Sigmoid colon (tissue), 7 donors: ENCODE measurements around the gene ABCC6. TPM values are rescaled to one million over a fixed set of nuclear protein-coding genes. Genes with fewer than 3 reads are reported as not detected.

Source experiments
- DNase-seq: peaks from one replicate; pipeline ENCODE4 v3.0.0-alpha.2; 2019
- H3K27ac ChIP-seq, 4 donors: fragments of 200-600 bp; sonication (generic); one replicate each; pipeline ENCODE4 v1.5.1; 2016 to 2019; ENCODE audit warnings: mild to moderate bottlenecking in 1 of 4
- H3K27me3 ChIP-seq, 3 donors: fragments of 200-600 bp; sonication (generic); one replicate each; pipeline ENCODE4 v1.5.1; 2019; ENCODE audit warnings: mild to moderate bottlenecking in 1 of 3
- H3K36me3 ChIP-seq, 4 donors: fragments of 200-600 bp; sonication (generic); one replicate each; pipeline ENCODE4 v1.5.1; 2016 to 2019
- H3K4me1 ChIP-seq, 4 donors: fragments of 200-600 bp; sonication (generic); one replicate each; pipeline ENCODE4 v1.5.1; 2017 to 2019
- H3K4me3 ChIP-seq, 4 donors: fragments of 200-600 bp; sonication (generic); one replicate each; pipeline ENCODE4 v1.5.1; 2017 to 2019; ENCODE audit warnings: mild to moderate bottlenecking in 2 of 4, moderate library complexity in 1 of 4
- H3K9me3 ChIP-seq, 4 donors: fragments of 200-600 bp in 3 of 4; sonication (generic) in 3 of 4; one replicate each; pipeline versions ENCODE4 v1.5.1 to v1.6.1; 2013 to 2019
- EP300 ChIP-seq, 4 donors: sonication (generic); formaldehyde crosslinking; IDR thresholded peaks; one replicate each; pipeline ENCODE4 v1.6.1; 2017; ENCODE audit warnings: antibody characterized with exemption in 4 of 4
- POLR2A ChIP-seq, 2 donors: fragments of 450-650 bp; IDR thresholded peaks; one replicate each; pipeline ENCODE4 v1.6.1; 2016; ENCODE audit warnings: antibody characterized with exemption in 2 of 2, mild to moderate bottlenecking in 2 of 2, moderate library complexity in 2 of 2
- POLR2AphosphoS5 ChIP-seq, 4 donors: sonication (generic); formaldehyde crosslinking; IDR thresholded peaks; one replicate each; pipeline ENCODE4 v1.6.1; 2017; ENCODE audit warnings: antibody characterized with exemption in 4 of 4
- WGBS, 2 donors: extraction: QIAGEN DNeasy Blood & Tissue Kit; methylation state at CpG; one replicate each; pipeline ENCODE4 v1.1.7; 2013; 5-methylcytosine and 5-hydroxymethylcytosine counted together
- intact Hi-C: fragments of 100-400 bp; cut with DNase I; formaldehyde crosslinking; loops from one replicate; pipeline ENCODE4 v1.15.1; 2023
- polyA plus RNA-seq, 3 donors: library from polyadenylated mRNA; stranded (reverse); fragments of 200-250 nt; gene quantifications; one replicate each; pipeline ENCODE4 v1.2.3, GENCODE V29; 2013
- total RNA-seq, 4 donors: library from RNA; depleted of rRNA; stranded (reverse); fragments of >200 nt; gene quantifications; one replicate each; pipeline ENCODE4 v1.1.0, GENCODE V29; 2016
- TF ChIP-seq, protein P1 (sequence below), 4 experiments: fragments of 450-650 bp in 3 of 4; fragments of 200-600 bp in 1 of 4; IDR thresholded peaks; one replicate each; pipeline ENCODE4 v1.5.1; 2016 to 2019; ENCODE audit warnings: antibody characterized with exemption in 4 of 4, mild to moderate bottlenecking in 3 of 4, moderate library complexity in 2 of 4
- donor health status: healthy with polysubstance abuse.
- donor health status: Bipolar disorder and iron deficiency.
- donor health status: healthy.

ABCC6 gene
- total and polyA plus RNA-seq, 7 donors = 0.66 to 22.2 (median 4.6) TPM; not detected in 1

DNA sequence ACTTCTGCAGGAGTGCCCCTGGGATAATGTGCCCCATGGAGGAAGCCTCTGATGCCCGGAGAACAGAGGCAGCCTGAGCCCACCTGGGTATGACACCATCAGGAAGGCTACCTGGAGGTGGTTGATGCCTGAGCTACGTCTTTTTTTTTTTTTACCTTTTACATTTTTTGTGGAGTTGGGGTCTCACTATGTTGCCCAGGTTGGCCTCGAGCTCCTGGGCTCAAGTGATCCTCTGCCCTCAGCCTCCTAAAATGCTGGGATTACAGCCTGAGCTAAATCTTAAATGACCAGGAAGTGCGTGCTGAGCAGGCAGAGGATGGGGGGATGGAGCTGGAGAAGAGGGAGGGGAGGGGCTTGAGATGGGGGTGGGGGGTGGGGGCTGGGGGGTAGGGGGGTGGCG lies 32.7 kb downstream of the ABCC6 start:
- Histone ChIP-seq H3K9me3 (no peaks in the 10 kb centered on the region), H3K4me1 (peaks cover 0 to 20% (median 6%) of the 10 kb centered on the region in 4 donors), H3K36me3 (no peaks in the 10 kb centered on the region), H3K27me3 (no peaks in the 10 kb centered on the region), H3K4me3 (no peak overlapping the region), H3K27ac (no peak overlapping the region)
- TF ChIP-seq POLR2A (IDR thresholded peaks at IDR 0.05) (no peak), POLR2AphosphoS5 (IDR thresholded peaks at IDR 0.05) (no peak), EP300 (IDR thresholded peaks at IDR 0.05) (no peak)
- TF ChIP-seq, protein P1, sequence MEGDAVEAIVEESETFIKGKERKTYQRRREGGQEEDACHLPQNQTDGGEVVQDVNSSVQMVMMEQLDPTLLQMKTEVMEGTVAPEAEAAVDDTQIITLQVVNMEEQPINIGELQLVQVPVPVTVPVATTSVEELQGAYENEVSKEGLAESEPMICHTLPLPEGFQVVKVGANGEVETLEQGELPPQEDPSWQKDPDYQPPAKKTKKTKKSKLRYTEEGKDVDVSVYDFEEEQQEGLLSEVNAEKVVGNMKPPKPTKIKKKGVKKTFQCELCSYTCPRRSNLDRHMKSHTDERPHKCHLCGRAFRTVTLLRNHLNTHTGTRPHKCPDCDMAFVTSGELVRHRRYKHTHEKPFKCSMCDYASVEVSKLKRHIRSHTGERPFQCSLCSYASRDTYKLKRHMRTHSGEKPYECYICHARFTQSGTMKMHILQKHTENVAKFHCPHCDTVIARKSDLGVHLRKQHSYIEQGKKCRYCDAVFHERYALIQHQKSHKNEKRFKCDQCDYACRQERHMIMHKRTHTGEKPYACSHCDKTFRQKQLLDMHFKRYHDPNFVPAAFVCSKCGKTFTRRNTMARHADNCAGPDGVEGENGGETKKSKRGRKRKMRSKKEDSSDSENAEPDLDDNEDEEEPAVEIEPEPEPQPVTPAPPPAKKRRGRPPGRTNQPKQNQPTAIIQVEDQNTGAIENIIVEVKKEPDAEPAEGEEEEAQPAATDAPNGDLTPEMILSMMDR (IDR thresholded peaks at IDR 0.05) = no peak
- DNase-seq = no peak
- intact Hi-C loops = loop anchor here (5.0 to 10.0 kb wide), 4 partner anchors 38 to 763 kb away; partner anchors contain the start of gene NDE1
- 90 to 92% methylated on average over 5 of the region's 5 CpGs for WGBS, 2 donors

DNA sequence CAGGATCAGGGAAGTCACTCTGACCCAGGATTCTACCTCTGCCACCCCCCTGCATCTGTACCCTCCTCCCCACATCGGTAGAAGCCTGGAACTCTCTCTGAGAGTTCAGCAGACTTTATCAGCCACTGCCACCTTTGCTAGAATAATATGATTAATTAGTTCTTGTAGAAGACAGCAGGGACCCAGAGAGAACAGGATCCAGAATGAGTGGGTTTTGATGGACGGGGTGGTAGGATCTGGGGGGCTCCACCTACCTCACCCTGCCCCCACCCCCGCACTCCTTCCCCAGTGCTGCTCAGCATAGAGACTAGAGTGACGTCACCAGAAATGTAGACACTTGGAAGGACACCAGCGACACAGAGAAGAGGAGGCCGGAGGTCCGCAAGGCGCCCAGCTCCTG lies 33.5 kb downstream of the ABCC6 start:
- Histone ChIP-seq H3K9me3 (no peaks in the 10 kb centered on the region), H3K27me3 (no peaks in the 10 kb centered on the region), H3K4me3 (no peak overlapping the region), H3K4me1 (peaks cover 0 to 14% (median 6%) of the 10 kb centered on the region in 4 donors), H3K36me3 (no peaks in the 10 kb centered on the region), H3K27ac (no peak overlapping the region)
- DNase-seq = no peak
- no peak for TF ChIP-seq POLR2AphosphoS5 (IDR thresholded peaks at IDR 0.05)
- TF ChIP-seq, protein P1 (IDR thresholded peaks at IDR 0.05) = no peak
- TF ChIP-seq POLR2A (IDR thresholded peaks at IDR 0.05) = no peak
- no peak for TF ChIP-seq EP300 (IDR thresholded peaks at IDR 0.05)
- 84 to 86% methylated on average over 8 of the region's 8 CpGs for WGBS, 2 donors
- intact Hi-C loops = loop anchor here (5.0 to 10.0 kb wide), 4 partner anchors 38 to 763 kb away; partner anchors contain the start of gene NDE1

DNA sequence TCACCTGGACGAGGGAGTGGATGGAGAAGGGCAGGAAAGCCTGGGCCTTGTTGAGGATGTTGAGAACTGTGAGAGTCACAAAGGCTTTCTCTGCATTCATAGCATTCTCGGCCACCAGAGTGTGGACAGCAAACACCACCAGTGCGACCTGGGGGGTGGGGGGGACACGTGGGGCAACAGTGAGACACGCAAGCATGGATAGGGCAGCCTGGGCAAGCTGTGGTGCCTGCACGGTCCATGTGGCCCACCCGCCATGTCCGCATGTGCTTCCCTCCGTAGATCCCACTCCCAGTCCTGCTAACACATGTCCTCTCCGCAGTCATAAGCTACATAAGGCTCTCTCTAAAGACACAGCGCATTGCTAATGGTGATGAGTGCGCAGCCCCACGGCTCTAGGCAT lies 34.5 kb downstream of the ABCC6 start:
- TF ChIP-seq POLR2AphosphoS5 (IDR thresholded peaks at IDR 0.05) (no peak), EP300 (IDR thresholded peaks at IDR 0.05) (no peak), POLR2A (IDR thresholded peaks at IDR 0.05) (no peak)
- TF ChIP-seq, protein P1 (IDR thresholded peaks at IDR 0.05) = no peak
- H3K9me3 ChIP-seq = no peaks in the 10 kb centered on the region
- no peaks in the 10 kb centered on the region for H3K27me3 ChIP-seq
- H3K27ac ChIP-seq = no peak overlapping the region
- H3K4me3 ChIP-seq = no peak overlapping the region
- intact Hi-C loops = no loop called here
- DNase-seq = no peak
- WGBS, 2 donors = 89 to 90% methylated on average over 13 of the region's 13 CpGs
- H3K4me1 ChIP-seq = peaks cover 0 to 14% (median 6%) of the 10 kb centered on the region in 4 donors
- H3K36me3 ChIP-seq = no peaks in the 10 kb centered on the region

DNA sequence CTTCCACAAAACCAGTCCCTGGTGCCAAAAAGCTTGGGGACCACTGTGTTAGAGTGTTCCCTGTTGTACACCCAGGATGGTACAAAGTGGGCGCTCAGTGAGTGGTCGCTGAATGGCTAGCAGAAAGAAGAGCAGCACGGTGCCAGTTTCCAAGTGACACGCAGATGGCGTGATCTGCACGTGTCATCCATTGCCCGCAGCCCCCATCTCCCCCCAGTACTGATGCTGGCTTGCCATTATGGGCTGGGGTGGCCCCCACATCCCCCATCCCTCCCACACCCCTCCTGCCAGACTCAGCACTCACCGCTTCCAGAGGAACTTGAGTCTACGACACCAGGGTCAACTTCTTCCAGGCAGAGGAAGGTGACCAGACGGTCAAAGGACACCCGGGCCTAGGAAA lies 36.5 kb downstream of the ABCC6 start:
- Histone ChIP-seq H3K36me3 (no peaks in the 10 kb centered on the region), H3K27ac (no peak overlapping the region), H3K4me1 (peaks cover 0 to 9% (median 3%) of the 10 kb centered on the region in 4 donors), H3K27me3 (no peaks in the 10 kb centered on the region), H3K9me3 (no peaks in the 10 kb centered on the region), H3K4me3 (no peak overlapping the region)
- TF ChIP-seq POLR2AphosphoS5 (IDR thresholded peaks at IDR 0.05) = no peak
- TF ChIP-seq EP300 (IDR thresholded peaks at IDR 0.05) = no peak
- TF ChIP-seq POLR2A (IDR thresholded peaks at IDR 0.05) = no peak
- TF ChIP-seq, protein P1 (IDR thresholded peaks at IDR 0.05) = no peak
- no peak for DNase-seq
- WGBS, 2 donors = 94% methylated on average over 11 of the region's 11 CpGs
- intact Hi-C loops = no loop called here

DNA sequence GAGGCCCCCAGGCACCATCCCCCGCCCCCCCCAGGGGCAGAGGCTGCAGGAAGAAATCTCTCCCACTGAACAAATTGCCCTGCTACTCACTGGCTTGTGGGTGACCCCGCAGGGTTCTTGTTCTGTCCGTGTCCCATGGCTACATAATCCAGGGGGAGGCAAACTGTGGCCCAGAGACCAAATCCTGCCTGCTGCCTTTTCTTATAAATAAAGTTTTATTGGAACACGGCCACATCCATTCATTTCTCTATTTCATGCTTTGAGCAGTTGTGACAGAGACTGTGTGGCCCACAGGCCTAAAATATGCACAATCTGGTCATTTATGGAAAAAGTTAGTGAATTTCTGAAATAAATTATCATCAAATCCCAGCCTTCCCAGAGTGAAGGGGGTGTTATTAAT lies 38.2 kb downstream of the ABCC6 start:
- Histone ChIP-seq H3K9me3 (no peaks in the 10 kb centered on the region), H3K27me3 (no peaks in the 10 kb centered on the region), H3K36me3 (no peaks in the 10 kb centered on the region), H3K4me1 (no peaks in the 10 kb centered on the region), H3K4me3 (no peak overlapping the region), H3K27ac (no peak overlapping the region)
- TF ChIP-seq POLR2AphosphoS5 (IDR thresholded peaks at IDR 0.05) (no peak), POLR2A (IDR thresholded peaks at IDR 0.05) (no peak), EP300 (IDR thresholded peaks at IDR 0.05) (no peak)
- TF ChIP-seq, protein P1 (IDR thresholded peaks at IDR 0.05) = no peak
- DNase-seq = no peak
- WGBS, 2 donors = 71 to 79% methylated on average over 4 of the region's 4 CpGs
- intact Hi-C loops = no loop called here
